Astrocyte (in vitro differentiated cells and primary cell): Measurements from ENCODE around the gene SMIM44. TPM values are rescaled to one million over a fixed set of nuclear protein-coding genes. Genes with fewer than 3 reads are reported as not detected.

Experiments used
- DNase-seq: peaks from one replicate; pipeline ENCODE4 v3.0.0-alpha.2; 2010; ENCODE audit warnings: low read depth
- FAIRE-seq: peaks from 2 replicates; lab custom pipeline; 2011; peaks lifted over from hg19 to GRCh38; lab: Jason Lieb, UNC
- H2AFZ ChIP-seq: 2 replicates; pipeline ENCODE4 v1.6.0; 2012; ENCODE audit warnings: low read depth, low read length, inconsistent platforms
- H3K27ac ChIP-seq: 2 replicates; pipeline ENCODE4 v1.5.1; 2011; ENCODE audit warnings: low read depth, low read length, inconsistent platforms
- H3K27me3 ChIP-seq: 2 replicates; pipeline ENCODE4 v1.6.0; 2011; ENCODE audit warnings: low read length, inconsistent platforms; ENCODE audit not compliant: insufficient read depth
- H3K36me3 ChIP-seq: 2 replicates; pipeline ENCODE4 v1.5.1; 2011; ENCODE audit warnings: low read length, inconsistent platforms; ENCODE audit not compliant: insufficient read depth
- H3K4me1 ChIP-seq: 2 replicates; pipeline ENCODE4 v1.5.1; 2011; ENCODE audit warnings: low read length, inconsistent platforms; ENCODE audit not compliant: insufficient read depth
- H3K4me2 ChIP-seq: 2 replicates; pipeline ENCODE4 v1.6.0; 2012; ENCODE audit warnings: low read length, inconsistent platforms
- H3K4me3 ChIP-seq: 2 replicates; pipeline ENCODE4 v1.5.1; 2011; ENCODE audit warnings: low read depth, mild to moderate bottlenecking, low read length, inconsistent platforms; ENCODE audit not compliant: insufficient read depth
- H3K79me2 ChIP-seq: 2 replicates; pipeline ENCODE4 v1.6.0; 2012; ENCODE audit warnings: mild to moderate bottlenecking, low read length, inconsistent platforms; ENCODE audit not compliant: insufficient read depth
- H3K9ac ChIP-seq: 2 replicates; pipeline ENCODE4 v1.6.0; 2012; ENCODE audit warnings: mild to moderate bottlenecking, low read length, inconsistent platforms
- H3K9me3 ChIP-seq: 2 replicates; pipeline ENCODE4 v1.5.1; 2012; ENCODE audit warnings: low read depth, mild to moderate bottlenecking, low read length, inconsistent platforms; ENCODE audit not compliant: insufficient read depth
- H4K20me1 ChIP-seq: 2 replicates; pipeline ENCODE4 v1.6.0; 2012; ENCODE audit warnings: low read length, inconsistent platforms; ENCODE audit not compliant: insufficient read depth
- H3K27ac Mint-ChIP-seq: one replicate; pipeline ENCODE4 v1.8.0; 2021; ENCODE audit warnings: mild to moderate bottlenecking, mixed read lengths; ENCODE audit not compliant: unreplicated experiment
- H3K27me3 Mint-ChIP-seq: one replicate; pipeline ENCODE4 v1.8.0; 2021; ENCODE audit warnings: low read depth, mixed read lengths; ENCODE audit not compliant: unreplicated experiment
- H3K36me3 Mint-ChIP-seq: one replicate; pipeline ENCODE4 v1.8.0; 2021; ENCODE audit warnings: low read depth, mixed read lengths; ENCODE audit not compliant: unreplicated experiment
- H3K4me1 Mint-ChIP-seq: one replicate; pipeline ENCODE4 v1.8.0; 2021; ENCODE audit warnings: low read depth, mixed read lengths; ENCODE audit not compliant: unreplicated experiment
- H3K4me3 Mint-ChIP-seq: one replicate; pipeline ENCODE4 v1.8.0; 2021; ENCODE audit warnings: mild to moderate bottlenecking, moderate library complexity, mixed read lengths; ENCODE audit not compliant: unreplicated experiment
- H3K9me3 Mint-ChIP-seq: one replicate; pipeline ENCODE4 v1.8.0; 2021; ENCODE audit warnings: mild to moderate bottlenecking, mixed read lengths; ENCODE audit not compliant: unreplicated experiment
- EZH2 ChIP-seq: IDR thresholded peaks from 2 replicates; pipeline ENCODE4 v1.6.1; 2012; ENCODE audit warnings: mild to moderate bottlenecking, low read length, inconsistent platforms; ENCODE audit not compliant: insufficient read depth
- total RNA-seq: library from RNA; stranded (reverse); gene quantifications from 2 replicates; pipeline ENCODE4 v1.2.1, GENCODE V29; 2021
- TF ChIP-seq, protein P1 (sequence below): IDR thresholded peaks from 2 replicates; pipeline ENCODE4 v1.5.1; 2011; ENCODE audit warnings: low read depth, mild to moderate bottlenecking, inconsistent platforms, low read length, moderate library complexity; ENCODE audit not compliant: insufficient read depth

The SMIM44 gene
- total RNA-seq, 1 donor from 2014 or later, result not detected

DNA sequence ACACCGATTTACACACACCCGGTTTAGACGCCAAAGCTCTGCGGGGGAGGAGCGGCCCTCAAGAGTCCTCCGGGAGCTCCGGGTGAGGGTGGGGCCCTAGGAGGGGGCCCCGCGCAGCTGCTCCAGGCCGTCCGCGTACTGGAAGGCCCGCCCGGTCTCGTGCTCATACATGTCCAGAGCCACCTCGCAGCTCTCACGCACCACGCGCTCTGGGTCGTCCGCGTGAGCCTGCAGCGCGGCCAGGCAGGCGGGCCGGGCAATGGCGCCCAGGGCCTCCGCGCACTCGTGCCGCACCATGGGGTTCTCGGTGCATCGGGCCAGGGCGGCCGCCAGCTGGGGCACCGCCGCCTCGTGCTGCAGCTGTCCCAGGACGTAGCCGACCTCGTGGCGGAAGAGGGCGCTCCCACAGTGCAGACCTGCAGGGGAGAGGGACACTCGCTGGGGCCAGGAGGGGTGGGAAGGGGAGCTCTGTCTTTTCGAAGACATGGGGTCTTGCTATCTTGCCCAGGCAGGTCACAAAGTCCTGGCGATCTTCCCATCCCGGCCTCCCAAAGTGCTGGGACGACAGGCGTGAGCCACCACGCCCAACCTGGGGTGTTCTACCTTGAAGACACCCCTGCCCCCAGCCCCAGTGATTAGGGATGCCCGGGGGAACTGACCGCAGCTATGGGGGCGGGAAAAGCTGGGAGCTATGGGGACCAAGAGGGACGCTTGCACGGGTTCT, 8.3 kb upstream of the SMIM44 start:
- Mint-ChIP-seq H3K9me3 (no peaks in the 10 kb centered on the region), H3K4me1 (no peaks in the 10 kb centered on the region), H3K27me3 (no peaks in the 10 kb centered on the region), H3K4me3 (no peak overlapping the region), H3K27ac (no peak overlapping the region), H3K36me3 (peaks cover 22% of the 10 kb centered on the region)
- no peaks in the 10 kb centered on the region for H3K4me1 ChIP-seq
- no peak overlapping the region for H3K9ac ChIP-seq
- peaks cover 4% of the 10 kb centered on the region for H4K20me1 ChIP-seq
- H3K36me3 ChIP-seq, result peaks cover 6% of the 10 kb centered on the region
- no peak overlapping the region for H3K4me2 ChIP-seq
- DNase-seq (no peak), FAIRE-seq (no peak)
- no peaks in the 10 kb centered on the region for H3K79me2 ChIP-seq
- TF ChIP-seq, protein P1, sequence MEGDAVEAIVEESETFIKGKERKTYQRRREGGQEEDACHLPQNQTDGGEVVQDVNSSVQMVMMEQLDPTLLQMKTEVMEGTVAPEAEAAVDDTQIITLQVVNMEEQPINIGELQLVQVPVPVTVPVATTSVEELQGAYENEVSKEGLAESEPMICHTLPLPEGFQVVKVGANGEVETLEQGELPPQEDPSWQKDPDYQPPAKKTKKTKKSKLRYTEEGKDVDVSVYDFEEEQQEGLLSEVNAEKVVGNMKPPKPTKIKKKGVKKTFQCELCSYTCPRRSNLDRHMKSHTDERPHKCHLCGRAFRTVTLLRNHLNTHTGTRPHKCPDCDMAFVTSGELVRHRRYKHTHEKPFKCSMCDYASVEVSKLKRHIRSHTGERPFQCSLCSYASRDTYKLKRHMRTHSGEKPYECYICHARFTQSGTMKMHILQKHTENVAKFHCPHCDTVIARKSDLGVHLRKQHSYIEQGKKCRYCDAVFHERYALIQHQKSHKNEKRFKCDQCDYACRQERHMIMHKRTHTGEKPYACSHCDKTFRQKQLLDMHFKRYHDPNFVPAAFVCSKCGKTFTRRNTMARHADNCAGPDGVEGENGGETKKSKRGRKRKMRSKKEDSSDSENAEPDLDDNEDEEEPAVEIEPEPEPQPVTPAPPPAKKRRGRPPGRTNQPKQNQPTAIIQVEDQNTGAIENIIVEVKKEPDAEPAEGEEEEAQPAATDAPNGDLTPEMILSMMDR, result no peak
- TF ChIP-seq EZH2, result no peak
- H3K27ac ChIP-seq, result no peak overlapping the region
- no peak overlapping the region for H2AFZ ChIP-seq
- H3K4me3 ChIP-seq, result no peak overlapping the region
- no peaks in the 10 kb centered on the region for H3K27me3 ChIP-seq
- no peaks in the 10 kb centered on the region for H3K9me3 ChIP-seq

DNA sequence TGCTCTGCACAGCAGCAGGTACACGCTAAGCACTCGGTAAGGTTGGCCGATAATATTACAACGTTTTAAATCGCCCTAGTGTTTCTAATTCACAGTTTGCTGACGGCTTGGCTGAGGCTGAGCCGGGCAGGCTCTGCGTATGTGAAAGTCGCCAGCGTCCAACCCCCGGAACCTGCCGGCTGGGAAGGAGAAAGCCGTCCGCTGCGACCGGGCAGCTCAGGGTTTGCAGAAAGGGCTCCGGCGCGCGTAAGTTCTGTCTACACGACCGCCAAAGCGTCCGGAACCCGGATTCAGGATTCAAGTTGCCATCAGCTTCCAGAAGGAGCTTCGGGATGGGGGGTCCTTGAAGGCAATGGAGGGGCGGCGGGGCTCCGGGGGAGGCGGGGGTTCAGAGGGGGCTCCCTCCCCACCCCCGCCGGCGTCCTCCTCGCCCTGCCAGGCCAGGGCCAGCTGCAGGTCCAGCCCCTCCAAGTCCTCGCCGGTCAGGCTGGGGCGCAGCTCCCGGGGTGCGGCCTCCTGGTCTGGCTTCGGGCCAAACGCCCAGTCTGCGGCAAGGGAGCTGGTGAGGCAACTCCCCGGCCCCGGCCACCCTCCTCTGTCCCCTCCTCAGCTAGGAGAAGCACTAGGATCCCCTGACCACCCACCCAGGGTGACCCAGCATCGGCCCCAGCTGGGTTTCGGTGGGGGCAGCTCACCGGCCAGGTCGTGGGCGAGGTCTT, 575 bp downstream of the SMIM44 start:
- H3K79me2 ChIP-seq, result no peaks in the 10 kb centered on the region
- Mint-ChIP-seq H3K4me3 (no peak overlapping the region), H3K9me3 (no peaks in the 10 kb centered on the region), H3K4me1 (no peaks in the 10 kb centered on the region), H3K27me3 (peaks cover 9% of the 10 kb centered on the region), H3K27ac (no peak overlapping the region), H3K36me3 (peaks cover 6% of the 10 kb centered on the region)
- no peaks in the 10 kb centered on the region for H3K36me3 ChIP-seq
- DNase-seq (no peak), FAIRE-seq (no peak)
- no peaks in the 10 kb centered on the region for H4K20me1 ChIP-seq
- no peak overlapping the region for H3K9ac ChIP-seq
- no peaks in the 10 kb centered on the region for H3K4me1 ChIP-seq
- no peaks in the 10 kb centered on the region for H3K9me3 ChIP-seq
- H2AFZ ChIP-seq, result no peak overlapping the region
- peaks cover 14% of the 10 kb centered on the region for H3K27me3 ChIP-seq
- TF ChIP-seq, protein P1, result no peak
- no peak for TF ChIP-seq EZH2
- no peak overlapping the region for H3K27ac ChIP-seq
- no peak overlapping the region for H3K4me2 ChIP-seq
- H3K4me3 ChIP-seq, result no peak overlapping the region
